OCI-LY3 (cell line): ENCODE data around the gene EIF4G3.

Experiments used
- CTCF ChIP-seq: fragments of 200-600, 300-600 bp; sonication (generic); IDR thresholded peaks from 2 replicates; pipeline ENCODE4 v1.5.1; 2014; ENCODE audit warnings: antibody characterized with exemption, low read length, low read depth
- EZH2phosphoT487 ChIP-seq: fragments of 200-600 bp; shearing (Covaris generic); IDR thresholded peaks from 2 replicates; pipeline ENCODE4 v1.6.1; 2018; ENCODE audit warnings: antibody characterized with exemption, mixed run types, low read depth

DNA sequence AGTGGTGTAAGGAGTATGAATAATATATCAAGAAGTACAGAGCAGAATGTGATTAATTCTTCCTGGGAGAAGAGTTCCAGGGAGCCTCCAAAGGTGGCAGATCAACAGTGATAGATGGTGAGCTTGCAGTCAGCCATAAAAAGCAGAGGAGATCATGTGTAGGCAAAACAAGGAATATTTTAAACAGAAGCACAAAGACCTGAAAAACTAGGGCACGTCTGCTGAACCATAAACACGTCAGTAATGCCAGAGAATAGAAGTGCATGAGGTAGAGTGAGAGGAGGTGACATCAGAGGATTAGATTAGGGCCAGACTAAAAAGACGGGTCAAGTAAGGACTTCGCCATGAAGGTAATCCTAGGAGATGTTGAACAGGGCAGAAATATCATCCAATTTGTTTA is 151.8 kb downstream of the EIF4G3 start:
- TF ChIP-seq CTCF (no peak), EZH2phosphoT487 (no peak)
